Measurements from ENCODE around the gene HMCN2. TPM values are rescaled to one million over a fixed set of nuclear protein-coding genes. Genes with fewer than 3 reads are reported as not detected.

HMCN2 gene
- total RNA-seq, 1 donor from 2014 or later: 0.15 TPM

DNA sequence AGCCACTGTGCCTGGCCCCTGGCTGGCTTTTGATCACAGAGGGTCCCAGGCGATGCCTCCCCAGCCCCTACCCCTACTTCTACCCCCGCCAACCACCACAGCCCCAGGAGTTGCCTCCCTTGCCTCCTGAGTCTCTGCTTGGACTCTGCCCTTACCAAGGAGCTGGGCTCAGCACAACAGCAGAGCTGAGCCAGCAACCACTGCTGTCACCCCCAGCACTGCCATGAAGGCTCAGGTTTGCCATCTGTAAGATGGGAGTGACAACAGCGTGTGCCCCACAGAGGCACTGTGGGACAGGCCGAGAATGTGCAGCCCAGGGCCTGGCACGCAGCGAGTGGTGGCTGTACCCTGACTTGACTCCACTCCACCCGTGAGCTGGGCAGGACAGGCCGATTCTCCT is 116.1 kb downstream of the HMCN2 start:
- H3K27ac Mint-ChIP-seq: no peak overlapping the region
- Histone ChIP-seq H3K27ac (no peak overlapping the region), H3K79me2 (ENCODE audit: low read depth) (no peaks in the 10 kb centered on the region), H3K36me3 (no peaks in the 10 kb centered on the region), H4K20me1 (ENCODE audit: low read depth) (no peaks in the 10 kb centered on the region), H3K9ac (no peak overlapping the region), H3K4me3 (no peak overlapping the region), H3F3A (ENCODE audit: low read depth) (no peaks in the 10 kb centered on the region), H3K4me2 (no peak overlapping the region), H3K27me3 (no peaks in the 10 kb centered on the region), H3K4me1 (no peaks in the 10 kb centered on the region), H2AFZ (replicated peaks) (no peak overlapping the region), H3K9me3 (ENCODE audit: low read depth) (no peaks in the 10 kb centered on the region)
- DNase-seq (ENCODE audit: low spot score): no peak
- H3K9me3 Mint-ChIP-seq: no peaks in the 10 kb centered on the region
- H3K4me1 Mint-ChIP-seq: peaks cover 6% of the 10 kb centered on the region
- H3K36me3 Mint-ChIP-seq: no peaks in the 10 kb centered on the region
- no peak overlapping the region for H3K4me3 Mint-ChIP-seq
- TF ChIP-seq, protein P1, sequence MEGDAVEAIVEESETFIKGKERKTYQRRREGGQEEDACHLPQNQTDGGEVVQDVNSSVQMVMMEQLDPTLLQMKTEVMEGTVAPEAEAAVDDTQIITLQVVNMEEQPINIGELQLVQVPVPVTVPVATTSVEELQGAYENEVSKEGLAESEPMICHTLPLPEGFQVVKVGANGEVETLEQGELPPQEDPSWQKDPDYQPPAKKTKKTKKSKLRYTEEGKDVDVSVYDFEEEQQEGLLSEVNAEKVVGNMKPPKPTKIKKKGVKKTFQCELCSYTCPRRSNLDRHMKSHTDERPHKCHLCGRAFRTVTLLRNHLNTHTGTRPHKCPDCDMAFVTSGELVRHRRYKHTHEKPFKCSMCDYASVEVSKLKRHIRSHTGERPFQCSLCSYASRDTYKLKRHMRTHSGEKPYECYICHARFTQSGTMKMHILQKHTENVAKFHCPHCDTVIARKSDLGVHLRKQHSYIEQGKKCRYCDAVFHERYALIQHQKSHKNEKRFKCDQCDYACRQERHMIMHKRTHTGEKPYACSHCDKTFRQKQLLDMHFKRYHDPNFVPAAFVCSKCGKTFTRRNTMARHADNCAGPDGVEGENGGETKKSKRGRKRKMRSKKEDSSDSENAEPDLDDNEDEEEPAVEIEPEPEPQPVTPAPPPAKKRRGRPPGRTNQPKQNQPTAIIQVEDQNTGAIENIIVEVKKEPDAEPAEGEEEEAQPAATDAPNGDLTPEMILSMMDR (IDR thresholded peaks at IDR 0.05): no peak
- TF ChIP-seq EZH2 (IDR thresholded peaks at IDR 0.05) (no peak), EZH2phosphoT487 (IDR thresholded peaks at IDR 0.05) (no peak)
- H3K27me3 Mint-ChIP-seq (ENCODE audit: insufficient read depth, low read depth): peaks cover 17% of the 10 kb centered on the region

DNA sequence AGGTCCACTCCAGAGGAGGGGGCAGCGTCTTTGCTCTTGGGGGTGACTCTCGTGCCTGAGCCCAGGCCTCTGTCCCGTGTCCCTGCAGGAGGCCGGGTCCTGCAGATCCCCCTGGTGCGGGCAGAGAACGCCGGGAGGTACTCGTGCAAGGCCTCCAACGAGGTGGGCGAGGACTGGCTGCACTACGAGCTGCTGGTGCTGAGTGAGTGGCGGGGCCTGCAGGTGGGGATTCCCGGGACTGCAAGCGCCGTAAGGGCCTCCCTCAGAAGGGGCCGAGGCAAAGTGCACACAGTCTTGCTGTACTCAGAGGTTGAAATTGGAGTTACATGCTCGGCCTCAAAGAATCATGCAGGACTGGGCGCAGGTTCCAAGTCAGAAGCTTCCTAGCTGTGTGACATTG is 116.5 kb downstream of the HMCN2 start:
- H3K36me3 Mint-ChIP-seq: no peaks in the 10 kb centered on the region
- peaks cover 17% of the 10 kb centered on the region for H3K27me3 Mint-ChIP-seq (ENCODE audit: insufficient read depth, low read depth)
- no peaks in the 10 kb centered on the region for H3K9me3 ChIP-seq (ENCODE audit: low read depth)
- no peak overlapping the region for H3K4me3 ChIP-seq
- H2AFZ ChIP-seq (replicated peaks): no peak overlapping the region
- no peak overlapping the region for H3K27ac Mint-ChIP-seq
- H3K36me3 ChIP-seq: no peaks in the 10 kb centered on the region
- H3K4me2 ChIP-seq: no peak overlapping the region
- no peak overlapping the region for H3K9ac ChIP-seq
- peaks cover 6% of the 10 kb centered on the region for H3K4me1 Mint-ChIP-seq
- H4K20me1 ChIP-seq (ENCODE audit: low read depth): no peaks in the 10 kb centered on the region
- no peaks in the 10 kb centered on the region for H3F3A ChIP-seq (ENCODE audit: low read depth)
- H3K27me3 ChIP-seq: no peaks in the 10 kb centered on the region
- H3K4me1 ChIP-seq: no peaks in the 10 kb centered on the region
- peak; percentile 34 for DNase-seq (ENCODE audit: low spot score)
- no peaks in the 10 kb centered on the region for H3K79me2 ChIP-seq (ENCODE audit: low read depth)
- H3K9me3 Mint-ChIP-seq: no peaks in the 10 kb centered on the region
- no peak overlapping the region for H3K27ac ChIP-seq
- TF ChIP-seq, protein P1 (IDR thresholded peaks at IDR 0.05): no peak
- no peak for TF ChIP-seq EZH2phosphoT487 (IDR thresholded peaks at IDR 0.05)
- TF ChIP-seq EZH2 (IDR thresholded peaks at IDR 0.05): no peak
- H3K4me3 Mint-ChIP-seq: no peak overlapping the region

- no peak overlapping the region for H3K27ac ChIP-seq
- Mint-ChIP-seq H3K27me3 (ENCODE audit: insufficient read depth, low read depth) (peaks cover 17% of the 10 kb centered on the region), H3K4me1 (peaks cover 6% of the 10 kb centered on the region), H3K9me3 (no peaks in the 10 kb centered on the region), H3K4me3 (no peak overlapping the region), H3K27ac (no peak overlapping the region), H3K36me3 (no peaks in the 10 kb centered on the region)
- TF ChIP-seq EZH2phosphoT487 (IDR thresholded peaks at IDR 0.05) (no peak), EZH2 (IDR thresholded peaks at IDR 0.05) (no peak)
- TF ChIP-seq, protein P1 (IDR thresholded peaks at IDR 0.05): no peak
- no peaks in the 10 kb centered on the region for H4K20me1 ChIP-seq (ENCODE audit: low read depth)
- H3K4me3 ChIP-seq: no peak overlapping the region
- no peaks in the 10 kb centered on the region for H3K9me3 ChIP-seq (ENCODE audit: low read depth)
- DNase-seq (ENCODE audit: low spot score): no peak
- H3F3A ChIP-seq (ENCODE audit: low read depth): no peaks in the 10 kb centered on the region
- no peaks in the 10 kb centered on the region for H3K27me3 ChIP-seq
- no peak overlapping the region for H3K4me2 ChIP-seq
- H3K79me2 ChIP-seq (ENCODE audit: low read depth): no peaks in the 10 kb centered on the region
- H3K4me1 ChIP-seq: no peaks in the 10 kb centered on the region
- no peaks in the 10 kb centered on the region for H3K36me3 ChIP-seq
- no peak overlapping the region for H3K9ac ChIP-seq
- no peak overlapping the region for H2AFZ ChIP-seq (replicated peaks)
These were observed 117.2 kb downstream of the HMCN2 start for GRCh38 chr9:130382636-130383349.

All from neural progenitor cell (in vitro differentiated cells).